SU-DHL-6 (cell line): ENCODE results near the gene AQP2.

Experiments used
- H2AFZ ChIP-seq: fragments of 200-600 bp; sonication (generic); 2 replicates; pipeline ENCODE4 v1.6.1; 2014; ENCODE audit warnings: low read depth, mild to moderate bottlenecking, moderate library complexity, mixed read lengths, antibody characterized with exemption, low read length; ENCODE audit not compliant: severe bottlenecking
- H3F3A ChIP-seq: fragments of 200-600 bp; shearing (Covaris generic); 2 replicates; pipeline ENCODE4 v1.6.0; 2016; ENCODE audit warnings: antibody characterized with exemption, mild to moderate bottlenecking; ENCODE audit not compliant: insufficient read depth
- H3K27ac ChIP-seq: fragments of 200-600 bp; sonication (generic); 2 replicates; pipeline ENCODE4 v1.5.1; 2016; ENCODE audit warnings: low read depth, mild to moderate bottlenecking, low read length, moderate library complexity, mixed read lengths
- H3K27me3 ChIP-seq: fragments of 200-600 bp; sonication (generic), shearing (Covaris generic); 2 replicates; pipeline ENCODE4 v1.6.0; 2014; ENCODE audit warnings: mild to moderate bottlenecking, low read length
- H3K36me3 ChIP-seq: fragments of 200-600 bp; sonication (generic); 2 replicates; pipeline ENCODE4 v1.6.1; 2014; ENCODE audit warnings: mild to moderate bottlenecking, low read length, mixed read lengths
- H3K4me2 ChIP-seq: fragments of 300-600, 200-600 bp; shearing (Covaris generic), sonication (generic); 2 replicates; pipeline ENCODE4 v1.6.0; 2014; ENCODE audit warnings: low read length, low read depth, mild to moderate bottlenecking; ENCODE audit not compliant: poor library complexity, severe bottlenecking
- H3K4me3 ChIP-seq: fragments of 200-600 bp; sonication (generic); 2 replicates; pipeline ENCODE4 v1.5.1; 2014; ENCODE audit warnings: antibody characterized with exemption, low read length, mild to moderate bottlenecking, mixed read lengths; ENCODE audit not compliant: insufficient read depth, poor library complexity, severe bottlenecking
- H3K79me2 ChIP-seq: fragments of 200-600 bp; sonication (generic); 2 replicates; pipeline ENCODE4 v1.6.1; 2014; ENCODE audit warnings: mild to moderate bottlenecking, low read length, moderate library complexity; ENCODE audit not compliant: insufficient read depth
- H3K9ac ChIP-seq: fragments of 200-600 bp; sonication (generic); 2 replicates; pipeline ENCODE4 v1.7.0; 2014; ENCODE audit warnings: mild to moderate bottlenecking, low read length
- H3K9me2 ChIP-seq: fragments of 200-600 bp; sonication (generic); replicated peaks from 2 replicates; pipeline ENCODE4 v1.6.1; 2014; ENCODE audit warnings: low read length; ENCODE audit not compliant: insufficient read depth
- H3K9me3 ChIP-seq: fragments of 200-600 bp; sonication (generic); 2 replicates; pipeline ENCODE4 v1.6.1; 2014; ENCODE audit warnings: low read length, mixed read lengths; ENCODE audit not compliant: insufficient read depth
- H4K20me1 ChIP-seq: fragments of 200-600 bp; sonication (generic); 2 replicates; pipeline ENCODE4 v1.6.1; 2014; ENCODE audit warnings: low read depth, mild to moderate bottlenecking, antibody characterized with exemption, low read length, moderate library complexity, mixed read lengths
- CTCF ChIP-seq: fragments of 200-600 bp; sonication (generic); IDR thresholded peaks from one replicate; pipeline ENCODE4 v1.5.1; 2017; ENCODE audit warnings: antibody characterized with exemption, mild to moderate bottlenecking, low read length, moderate library complexity; ENCODE audit not compliant: insufficient read depth, poor library complexity, severe bottlenecking
- EZH2phosphoT487 ChIP-seq: fragments of 200-600 bp; sonication (generic), shearing (Covaris generic); conservative IDR thresholded peaks from 2 replicates; pipeline ENCODE4 v1.6.1; 2018; ENCODE audit warnings: mild to moderate bottlenecking, antibody characterized with exemption, low read length, moderate library complexity, mixed read lengths

Gene AQP2

GRCh38 chr12:49953961-49954846, 3.7 kb downstream of the AQP2 start:
- Histone ChIP-seq H3K9me3 (no peaks in the 10 kb centered on the region), H2AFZ (no peak overlapping the region), H4K20me1 (no peaks in the 10 kb centered on the region), H3K4me2 (no peak overlapping the region), H3K4me3 (no peak overlapping the region), H3K27ac (no peak overlapping the region), H3K9ac (no peak overlapping the region), H3K36me3 (no peaks in the 10 kb centered on the region), H3K79me2 (no peaks in the 10 kb centered on the region), H3K27me3 (no peaks in the 10 kb centered on the region), H3F3A (no peaks in the 10 kb centered on the region), H3K9me2 (no peaks in the 10 kb centered on the region)
- TF ChIP-seq CTCF (no peak), EZH2phosphoT487 (no peak)

DNA sequence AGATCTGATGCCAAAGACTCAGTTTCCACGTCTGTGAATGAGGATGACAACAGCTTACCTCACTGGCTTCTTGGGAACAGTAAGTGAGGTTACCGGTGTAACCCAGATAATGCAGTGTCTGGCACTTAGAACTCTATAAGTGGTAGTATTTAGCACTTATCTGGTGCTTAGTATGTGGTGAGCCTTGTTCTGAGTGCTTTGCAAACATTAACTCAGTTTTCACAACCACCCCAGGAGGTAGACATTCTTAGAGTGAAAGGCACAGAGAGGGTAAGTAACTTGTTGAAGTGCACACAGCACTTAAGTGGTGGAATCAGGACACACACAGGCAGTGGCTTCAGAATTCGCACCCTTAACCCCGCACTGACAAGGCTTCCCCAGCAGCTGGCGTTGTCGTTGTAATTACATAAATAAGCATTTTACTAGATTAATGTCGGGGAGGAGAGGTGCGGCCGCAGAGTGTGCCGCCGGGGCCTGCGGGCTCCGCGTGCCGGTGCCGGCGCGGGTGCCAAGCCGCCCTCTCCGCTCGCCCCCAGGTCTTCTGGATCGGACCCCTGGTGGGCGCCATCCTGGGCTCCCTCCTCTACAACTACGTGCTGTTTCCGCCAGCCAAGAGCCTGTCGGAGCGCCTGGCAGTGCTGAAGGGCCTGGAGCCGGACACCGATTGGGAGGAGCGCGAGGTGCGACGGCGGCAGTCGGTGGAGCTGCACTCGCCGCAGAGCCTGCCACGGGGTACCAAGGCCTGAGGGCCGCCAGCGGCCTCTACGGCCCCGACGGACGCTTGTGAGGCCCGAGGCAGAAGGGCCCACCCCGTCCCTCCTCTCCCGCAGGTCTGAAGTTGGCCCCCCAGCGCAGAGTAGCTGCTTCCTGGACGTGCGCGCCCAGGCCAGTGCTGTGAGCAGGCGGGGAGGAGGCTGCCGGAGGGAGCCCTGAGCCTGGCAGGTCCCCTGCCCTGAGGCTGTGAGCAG, 4.6 kb downstream of the AQP2 start:
- no peak overlapping the region for H3K4me2 ChIP-seq
- H3K27ac ChIP-seq: no peak overlapping the region
- no peaks in the 10 kb centered on the region for H4K20me1 ChIP-seq
- no peak overlapping the region for H3K9ac ChIP-seq
- H3K4me3 ChIP-seq: no peak overlapping the region
- H2AFZ ChIP-seq: no peak overlapping the region
- no peak for TF ChIP-seq EZH2phosphoT487
- no peak for TF ChIP-seq CTCF
- H3K9me3 ChIP-seq: no peaks in the 10 kb centered on the region
- no peaks in the 10 kb centered on the region for H3K9me2 ChIP-seq
- no peaks in the 10 kb centered on the region for H3K36me3 ChIP-seq
- H3K27me3 ChIP-seq: no peaks in the 10 kb centered on the region
- no peaks in the 10 kb centered on the region for H3F3A ChIP-seq
- no peaks in the 10 kb centered on the region for H3K79me2 ChIP-seq

- Histone ChIP-seq H3K9me2 (no peaks in the 10 kb centered on the region), H3F3A (no peaks in the 10 kb centered on the region), H2AFZ (no peak overlapping the region), H3K9me3 (no peaks in the 10 kb centered on the region), H3K36me3 (no peaks in the 10 kb centered on the region), H3K4me3 (no peak overlapping the region), H3K4me2 (no peak overlapping the region), H3K79me2 (no peaks in the 10 kb centered on the region), H4K20me1 (no peaks in the 10 kb centered on the region), H3K9ac (no peak overlapping the region), H3K27me3 (no peaks in the 10 kb centered on the region), H3K27ac (no peak overlapping the region)
- TF ChIP-seq EZH2phosphoT487 (no peak), CTCF (no peak)
Observed at GRCh38 chr12:49955899-49956662, 5.5 kb downstream of the AQP2 start.
